ENCODE measurements around the gene CCDC195.

CCDC195 gene, protein sequence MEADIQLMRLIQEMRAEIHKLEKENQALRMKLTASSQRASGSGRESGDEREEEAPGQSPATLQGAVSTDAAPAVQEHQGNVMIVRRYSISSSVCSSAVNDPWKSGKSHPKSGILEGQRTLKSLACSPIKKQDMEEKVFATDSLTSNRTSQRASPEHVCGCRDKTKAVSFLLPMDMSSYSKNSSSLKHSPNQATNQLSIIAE

DNA sequence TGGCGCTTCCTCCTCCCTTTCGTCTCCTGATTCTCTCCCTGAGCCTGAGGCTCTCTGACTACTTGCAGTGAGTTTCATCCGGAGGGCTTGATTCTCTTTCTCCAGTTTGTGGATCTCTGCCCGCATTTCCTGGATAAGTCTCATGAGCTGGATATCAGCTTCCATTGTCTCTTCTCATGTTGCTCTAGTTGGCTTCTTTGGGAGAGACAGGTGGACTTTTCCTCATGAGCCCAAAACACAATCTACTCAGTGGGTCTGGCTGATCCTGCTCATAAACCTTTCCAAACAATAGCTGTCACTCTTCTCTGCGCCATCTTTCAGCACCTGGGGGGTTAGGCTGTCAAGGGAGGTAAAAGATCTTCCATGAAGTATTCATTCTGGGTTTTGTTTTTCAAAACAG, at the start of gene CCDC195:
Gene CCDC195 (minus strand): TSS at position 165 of the 400 bp plus-strand sequence. CDS start 0 bp downstream, at position 165.
- no peak for DNase-seq

DNA sequence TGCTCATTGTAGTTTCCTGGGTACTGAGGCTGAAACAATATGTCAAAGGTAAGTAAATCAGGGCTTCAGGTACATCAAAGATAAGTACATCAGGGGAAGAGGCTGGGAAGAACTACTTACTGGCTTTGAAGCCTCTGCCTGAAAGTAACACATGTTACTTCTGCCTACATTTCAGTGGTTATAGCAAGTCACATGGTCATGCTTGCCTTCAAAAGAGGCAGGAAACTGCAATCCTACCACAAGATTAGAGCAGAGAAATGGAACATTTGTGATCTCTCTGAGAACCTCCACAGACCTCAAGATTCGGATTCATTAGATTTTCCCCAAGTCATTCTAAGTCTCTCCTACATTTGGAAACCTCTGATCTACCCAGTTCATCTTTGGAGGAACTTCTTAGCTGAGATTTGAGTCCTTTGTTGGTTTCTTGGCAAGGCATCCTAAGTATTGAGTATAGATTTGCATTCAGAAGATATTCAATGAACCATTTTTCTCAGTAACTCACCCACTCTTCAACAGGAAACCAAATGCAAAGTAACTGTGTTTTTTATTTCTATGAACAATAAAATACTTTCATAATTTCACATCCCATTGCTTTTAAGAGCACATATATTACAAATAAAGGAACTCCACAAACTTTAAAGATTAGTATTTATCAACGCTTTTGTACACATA, 48.5 kb upstream of the CCDC195 start:
- DNase-seq = no peak

DNA sequence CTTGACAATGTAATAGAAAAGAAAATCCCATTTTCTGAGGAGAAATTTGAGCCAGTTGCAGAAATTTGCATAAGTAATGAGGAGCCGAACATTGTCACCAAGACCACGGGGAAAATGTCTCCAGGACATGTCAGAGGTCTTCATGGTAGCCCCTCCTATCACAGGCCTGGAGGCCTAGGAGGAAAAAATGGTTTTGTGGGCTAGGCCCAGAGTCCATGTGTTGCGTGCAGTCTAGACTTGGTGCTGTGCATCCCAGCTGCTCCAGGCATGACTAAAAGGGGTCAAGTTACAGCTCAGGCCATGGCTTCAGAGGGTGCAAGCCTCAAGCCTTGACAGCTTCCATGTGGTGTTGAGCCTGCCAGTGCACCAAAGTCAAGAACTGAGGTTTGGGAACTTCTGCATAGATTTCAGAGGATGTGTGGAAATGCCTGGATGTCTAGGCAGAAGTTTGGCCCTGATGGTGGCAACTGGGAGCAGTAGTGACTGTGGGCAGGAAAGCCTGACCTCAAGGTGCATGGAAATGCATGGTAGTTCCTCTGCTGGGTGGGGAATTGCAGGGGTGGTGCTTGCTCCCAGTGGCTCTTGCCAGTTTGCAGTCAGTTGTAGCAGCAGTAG, 41.9 kb upstream of the CCDC195 start:
- no peak for DNase-seq

DNA sequence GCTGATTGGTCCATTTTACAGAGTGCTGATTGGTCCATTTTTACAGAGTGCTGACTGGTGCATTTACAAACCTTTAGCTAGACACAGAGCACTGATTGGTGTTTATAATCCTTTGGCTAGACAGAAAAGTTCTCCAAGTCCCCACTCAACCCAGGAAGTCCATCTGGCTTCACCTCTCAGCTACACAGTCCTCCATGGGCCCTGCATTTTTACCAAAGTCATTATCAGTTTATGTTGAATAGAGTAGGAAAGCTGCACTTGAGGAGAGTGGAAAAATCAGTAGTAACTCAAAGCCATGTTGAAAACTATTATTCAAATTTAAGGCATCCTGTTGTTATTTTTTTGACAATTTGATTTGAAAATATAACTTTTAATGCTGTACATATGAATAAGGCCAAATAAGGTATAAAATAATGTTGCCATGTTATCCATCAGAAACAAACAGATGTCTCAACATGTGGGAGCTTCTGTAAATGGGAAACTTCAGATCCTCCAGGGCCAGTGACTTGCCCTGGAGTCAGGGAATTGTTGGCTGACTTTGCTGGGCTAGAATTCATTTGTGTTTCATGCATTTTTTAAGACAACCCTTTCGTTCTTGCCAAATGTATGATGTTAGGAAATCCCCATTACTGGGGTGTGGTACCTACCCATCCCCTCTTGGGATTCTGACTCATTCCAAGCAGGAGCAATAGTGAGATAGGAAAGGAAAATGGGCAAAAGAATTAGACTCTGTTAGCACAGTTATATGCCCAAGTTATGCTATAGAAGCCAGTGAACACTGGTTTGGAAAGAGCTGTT, 37.8 kb upstream of the CCDC195 start:
- DNase-seq = no peak

DNA sequence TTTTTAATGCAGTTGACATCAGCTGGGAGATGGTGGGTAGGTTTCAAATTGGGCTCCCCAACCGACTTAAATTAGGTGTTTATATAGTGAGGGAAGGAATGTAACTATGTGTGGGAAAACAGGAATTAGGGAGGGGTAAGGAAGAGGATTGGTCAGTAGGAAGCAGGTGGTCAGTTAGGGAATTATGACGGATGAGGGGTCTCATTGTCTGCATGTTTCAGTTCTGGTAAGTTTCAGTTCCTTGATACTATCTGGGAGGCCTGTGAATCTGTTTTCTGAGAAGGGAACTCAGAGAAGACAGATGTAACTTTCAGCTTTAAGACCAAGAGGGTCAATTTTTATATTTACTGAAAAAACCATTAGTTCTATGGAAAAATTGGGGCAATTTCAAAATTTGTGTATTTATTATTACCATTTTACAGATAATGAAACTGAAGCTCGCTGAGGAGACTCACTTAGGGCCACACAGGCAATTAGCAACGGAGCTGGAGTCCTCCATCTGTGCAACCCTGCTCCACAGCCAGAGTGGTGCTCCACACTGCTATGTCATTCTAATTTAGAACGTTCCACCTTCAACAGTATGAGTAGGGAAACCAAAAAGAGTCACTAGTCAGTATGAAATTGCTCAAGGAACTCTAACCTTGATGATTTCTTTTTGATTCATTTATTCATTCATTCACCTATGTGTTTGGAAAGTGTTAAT, 36.0 kb upstream of the CCDC195 start:
- no peak for DNase-seq

DNA sequence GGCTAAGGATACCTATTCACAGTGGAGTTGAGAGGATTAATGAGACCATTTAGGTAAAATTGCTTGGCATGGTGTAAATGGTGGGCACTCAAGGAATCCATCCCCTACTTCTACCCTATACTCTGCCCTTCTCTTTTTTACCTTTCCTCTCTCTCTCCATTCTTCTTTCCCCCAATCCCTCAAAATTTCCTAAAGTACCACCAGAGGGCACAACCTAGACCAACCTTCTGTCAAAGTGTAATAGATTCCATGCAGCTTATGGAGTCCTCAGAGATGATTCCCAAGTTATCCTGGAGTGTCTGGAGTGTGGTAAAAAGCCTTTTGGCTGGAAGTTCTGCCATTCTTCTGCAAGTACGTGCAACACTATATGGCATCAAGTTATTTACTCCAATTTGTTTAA, 33.0 kb upstream of the CCDC195 start:
- DNase-seq = no peak

DNA sequence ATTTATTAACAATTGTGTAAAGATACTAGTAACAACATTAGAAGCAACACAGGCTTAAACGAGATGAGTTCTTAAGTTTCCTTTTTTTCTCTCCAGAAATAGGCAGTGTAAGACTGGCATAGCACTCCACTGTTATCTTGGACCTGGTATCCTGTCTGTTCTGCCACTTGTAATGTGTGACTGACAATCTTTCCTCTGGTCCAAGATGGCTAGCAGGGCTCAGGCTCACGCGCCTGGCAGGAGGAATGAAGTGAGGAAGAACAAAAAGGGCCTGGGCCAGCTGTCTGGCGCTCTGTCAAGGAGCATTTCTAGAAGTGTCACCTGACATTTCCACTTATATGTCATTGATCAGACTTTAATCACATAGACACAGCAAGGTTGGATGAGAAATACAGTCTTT, 31.6 kb upstream of the CCDC195 start:
- no peak for DNase-seq

DNA sequence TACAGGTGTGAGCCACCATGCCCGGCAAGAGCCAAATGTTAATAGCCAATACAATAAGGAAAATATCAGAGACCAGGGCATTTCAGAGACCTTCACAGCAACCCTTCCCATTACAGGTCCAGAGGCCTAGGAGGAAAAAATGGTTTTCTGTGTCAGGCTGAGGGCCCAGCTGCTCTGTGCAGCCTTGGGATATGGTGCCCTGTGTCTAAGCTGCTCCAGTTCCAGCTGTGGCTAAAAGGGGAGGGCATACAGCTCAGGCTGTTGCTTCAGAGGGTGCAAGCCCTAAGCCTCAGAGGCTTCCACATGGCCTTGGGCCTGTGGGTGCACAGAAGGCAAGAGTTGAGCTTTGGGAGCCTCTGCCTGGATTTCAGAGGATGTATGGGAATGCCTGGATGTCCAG, 20.1 kb upstream of the CCDC195 start:
- DNase-seq = no peak

DNA sequence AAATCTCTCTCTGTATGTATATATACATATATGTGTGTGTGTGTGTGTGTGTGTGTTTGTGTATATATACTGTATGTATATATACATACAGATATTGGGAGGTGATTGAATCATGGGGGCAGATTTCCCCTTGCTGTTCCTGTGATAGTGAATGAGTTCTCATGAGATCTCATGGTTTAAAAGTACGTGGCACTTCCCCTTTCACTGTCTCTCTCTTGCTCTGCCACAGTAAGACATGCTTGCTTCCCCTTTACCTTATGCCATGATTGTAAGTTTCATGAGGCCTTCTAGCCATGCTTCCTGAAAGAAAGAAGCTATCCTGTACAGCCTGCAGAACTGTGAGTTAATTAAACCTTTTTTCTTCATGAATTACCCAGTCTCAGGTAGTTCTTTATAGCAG, 18.8 kb upstream of the CCDC195 start:
- DNase-seq = peak; percentile 7

DNA sequence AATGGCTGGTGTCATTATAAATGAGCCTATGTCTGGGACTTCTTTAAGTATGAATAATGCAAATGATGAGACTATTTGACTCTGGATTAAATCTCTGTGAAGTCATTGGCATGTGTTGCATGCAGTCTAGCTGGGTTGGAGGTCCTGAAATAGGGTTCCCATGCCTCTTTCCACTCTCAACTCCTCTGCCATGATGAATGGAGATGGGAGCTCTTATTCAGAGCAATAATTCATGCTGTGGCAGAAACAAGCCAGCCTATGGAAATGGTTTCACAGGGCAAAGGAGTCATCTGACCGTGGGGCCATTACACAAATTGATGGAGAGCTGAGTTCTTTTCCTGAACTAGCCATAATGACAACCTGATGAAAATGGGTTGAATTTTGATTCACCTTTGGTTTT, 15.5 kb upstream of the CCDC195 start:
- DNase-seq = no peak

DNA sequence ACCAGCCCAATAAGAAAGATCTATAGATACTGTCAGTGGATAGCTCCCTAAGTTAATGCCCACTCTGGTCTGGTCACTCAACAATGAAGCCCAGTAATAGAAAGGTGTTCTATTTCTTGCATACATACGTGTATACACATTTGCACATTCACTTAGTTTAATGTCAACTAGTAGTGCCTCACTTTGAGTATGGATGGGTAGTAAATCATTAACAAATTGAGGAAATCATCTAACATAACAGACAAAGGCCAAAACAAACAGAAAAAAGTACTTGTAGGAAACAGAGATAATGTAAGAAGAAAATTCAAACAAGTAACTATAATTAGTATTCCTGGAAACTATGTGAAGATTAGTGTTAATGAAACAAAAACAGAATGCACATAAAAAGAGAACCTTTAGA, 13.3 kb upstream of the CCDC195 start:
- DNase-seq = no peak

DNA sequence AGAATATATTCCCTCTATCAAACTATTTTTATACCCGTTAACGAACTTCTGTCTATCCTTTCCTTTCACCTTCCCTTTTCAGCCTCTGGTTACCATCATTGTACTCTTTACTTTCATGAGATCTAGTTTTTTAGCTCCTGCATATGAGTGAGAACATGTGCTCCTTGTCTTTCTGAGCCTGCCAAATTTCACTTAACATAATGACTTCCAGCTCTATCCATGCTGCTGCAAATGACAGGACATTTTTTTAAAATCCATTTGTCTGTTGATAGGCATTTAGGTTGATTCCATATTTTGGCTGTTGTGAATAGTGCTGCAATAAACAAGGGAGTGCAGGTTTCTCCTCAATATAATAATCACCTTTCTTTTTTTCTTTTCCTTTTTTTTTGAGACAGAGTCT, 8.2 kb upstream of the CCDC195 start:
- no peak for DNase-seq

DNA sequence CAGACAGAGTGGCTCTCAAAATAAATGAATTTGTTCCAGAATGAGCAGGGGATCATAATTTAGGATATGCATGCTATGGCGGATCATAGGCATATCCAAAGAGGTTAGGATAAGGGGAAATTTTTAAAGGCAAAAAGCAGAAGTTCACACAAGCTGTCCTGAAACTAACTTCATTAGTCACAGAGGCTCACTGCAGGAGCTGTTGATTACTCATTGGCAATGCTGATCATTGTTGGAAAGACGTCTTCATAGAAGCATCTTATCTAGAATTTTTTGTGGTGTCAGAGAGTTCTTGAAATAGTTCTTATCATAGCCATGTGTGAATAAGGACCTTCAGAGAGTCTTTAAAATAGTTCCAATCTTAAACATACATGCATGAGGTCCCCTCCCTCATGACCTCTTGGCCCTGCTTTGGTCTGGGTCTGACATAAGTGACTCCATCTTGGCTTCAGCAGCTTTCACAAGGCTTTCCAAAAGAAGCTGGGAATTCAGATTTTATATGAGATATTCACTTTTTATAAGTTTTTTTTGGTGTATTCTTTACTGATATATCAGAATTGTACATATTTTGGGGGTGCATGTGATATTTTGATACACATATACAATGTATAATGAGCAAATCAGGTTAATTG, 7.5 kb upstream of the CCDC195 start:
- no peak for DNase-seq

DNA sequence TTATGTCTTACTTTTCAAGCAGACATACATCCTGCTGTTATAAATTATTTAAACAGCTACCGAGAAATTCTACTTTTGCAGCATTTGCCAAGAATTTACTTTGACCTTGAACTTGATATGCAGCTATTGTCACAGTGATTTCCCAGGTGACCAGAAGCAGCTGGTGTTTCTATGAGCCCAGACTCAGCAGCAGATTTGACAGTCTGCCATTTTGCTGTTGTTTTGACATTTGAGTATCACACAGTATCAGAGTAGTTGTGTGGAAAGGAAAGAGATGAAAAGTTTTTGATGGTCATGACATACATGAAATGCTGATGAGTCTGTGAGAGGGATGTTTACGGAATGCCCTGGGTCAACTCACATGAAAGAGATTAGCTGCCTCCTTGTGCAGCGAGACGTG, 6.6 kb upstream of the CCDC195 start:
- DNase-seq = no peak

DNA sequence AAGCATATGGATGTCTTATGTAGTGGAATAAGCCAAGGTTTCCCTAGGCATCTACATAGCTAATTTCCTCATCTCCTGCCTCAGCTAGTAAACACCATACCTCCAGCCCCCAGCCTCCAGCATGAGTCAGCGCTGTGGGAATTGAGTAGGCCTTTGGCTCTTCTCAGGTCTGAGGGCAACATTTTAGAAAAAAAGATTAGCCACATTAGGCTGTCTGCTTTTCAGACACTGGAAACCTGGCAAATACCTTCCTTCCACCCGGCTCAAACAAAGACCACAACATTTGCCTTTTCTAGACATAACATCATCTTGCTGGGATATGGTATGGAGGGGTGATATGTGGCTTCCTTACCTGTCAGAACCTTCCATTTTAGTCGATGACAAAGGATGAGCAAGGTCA, 6.1 kb upstream of the CCDC195 start:
- no peak for DNase-seq

DNA sequence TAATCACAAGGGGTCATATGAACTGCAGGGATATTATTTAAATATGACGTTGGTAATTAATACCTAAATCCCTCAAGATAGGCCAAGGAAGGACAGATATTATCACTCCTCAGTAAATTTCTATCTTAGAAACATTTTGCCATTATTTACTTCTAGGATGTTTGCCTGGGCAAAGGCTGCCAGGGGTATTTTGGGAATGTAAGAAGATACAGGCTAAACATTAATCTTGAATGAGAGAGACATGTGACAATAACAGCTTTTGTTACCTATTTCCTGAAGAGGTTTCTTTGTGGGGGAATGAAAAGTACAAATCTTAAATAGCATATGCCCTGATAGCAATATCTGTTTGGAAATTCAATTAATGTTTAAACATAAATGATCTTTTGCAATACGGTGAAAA, 756 bp upstream of the CCDC195 start:
- no peak for DNase-seq

DNA sequence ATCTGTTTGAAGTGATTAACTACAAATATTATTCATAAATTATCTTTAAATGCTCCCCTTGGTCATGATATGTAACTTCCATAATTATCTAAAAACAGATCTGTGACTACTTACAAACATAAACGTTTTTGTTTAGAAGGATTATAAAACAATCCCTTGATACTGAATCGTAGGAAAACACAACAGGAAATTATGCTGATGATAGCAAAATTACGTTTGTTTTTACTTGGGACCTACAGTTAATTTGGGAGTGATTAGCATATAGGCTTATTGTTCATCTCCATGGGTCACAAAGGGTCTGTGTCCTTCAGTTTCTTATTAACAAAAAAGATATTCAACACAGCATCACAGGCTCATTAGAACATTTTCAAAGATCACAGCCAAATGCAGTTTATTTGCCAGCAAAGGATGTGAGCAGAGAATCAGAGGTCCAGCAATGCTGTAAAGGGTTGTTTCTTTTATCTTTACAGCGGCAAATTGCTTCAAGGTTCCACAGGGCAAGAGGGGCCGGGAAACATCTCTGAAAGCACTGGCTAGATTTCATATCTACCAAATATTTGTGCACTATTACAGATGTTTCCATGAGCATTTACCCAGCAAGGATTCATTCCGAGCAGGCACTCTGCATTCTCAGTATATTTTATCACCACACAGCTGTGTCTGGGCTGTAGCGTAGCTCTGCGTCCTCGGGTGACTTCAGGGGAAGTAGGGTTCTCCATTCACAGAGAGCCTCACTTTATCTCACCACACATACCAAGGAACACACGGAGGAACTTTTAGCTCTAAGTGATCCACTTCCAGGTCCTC, 4.1 kb downstream of the CCDC195 start:
- DNase-seq = no peak

DNA sequence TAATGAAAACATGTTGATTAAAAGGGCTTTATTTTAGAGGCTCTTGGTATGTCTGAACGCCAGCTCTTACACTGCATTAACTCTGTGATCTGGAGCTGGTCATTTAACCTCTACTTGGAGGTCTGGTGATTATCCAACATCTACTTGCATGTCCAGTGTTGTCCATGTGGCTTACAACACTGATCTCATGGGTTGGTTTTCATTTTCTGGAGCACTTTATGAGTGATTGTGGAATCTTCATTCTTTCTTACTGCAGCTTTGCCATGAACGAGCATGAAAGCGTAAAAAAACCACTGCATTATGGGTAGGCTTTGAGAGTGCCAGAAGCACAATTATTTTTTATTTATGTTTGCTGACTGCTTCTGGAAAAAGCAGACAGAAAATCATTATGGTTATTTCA, 4.8 kb downstream of the CCDC195 start:
- no peak for DNase-seq

DNA sequence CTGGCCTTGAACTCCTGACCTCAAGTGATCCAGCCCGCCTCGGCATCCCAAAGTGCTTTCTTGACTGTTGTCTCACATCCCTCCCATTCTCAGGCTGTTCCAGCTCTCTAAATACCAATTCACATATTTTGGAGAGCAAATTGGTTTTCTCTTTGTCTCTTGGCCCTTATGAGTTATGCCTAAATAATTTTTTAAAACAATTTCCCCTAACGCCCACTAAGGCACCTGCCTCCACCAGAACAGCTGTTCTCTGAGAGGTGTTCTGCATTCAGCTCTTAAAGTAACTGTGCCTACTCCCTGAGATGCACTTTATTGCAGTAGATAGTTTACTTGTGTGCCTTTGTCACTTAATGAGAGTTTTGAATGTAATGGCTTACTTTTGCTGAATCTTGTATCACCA, 6.9 kb downstream of the CCDC195 start:
- DNase-seq = no peak

DNA sequence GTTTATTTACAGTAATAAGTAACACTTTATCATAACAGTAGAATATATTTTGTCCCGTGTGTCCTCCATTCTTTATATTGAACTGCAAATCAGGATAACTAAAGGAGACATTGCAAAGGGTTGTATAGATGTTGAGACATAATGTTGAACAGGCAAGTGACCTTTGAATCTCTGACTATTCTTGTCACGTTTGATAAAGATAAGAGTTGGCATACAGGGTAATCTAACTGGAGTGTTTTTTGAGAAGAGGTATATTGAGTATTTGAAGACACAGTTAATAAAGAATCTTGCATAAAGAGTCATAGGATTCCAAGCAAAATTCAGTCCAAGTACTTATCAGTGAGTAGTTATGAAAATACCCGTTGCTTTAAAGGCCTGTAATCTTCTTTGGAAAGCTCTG, 21.7 kb downstream of the CCDC195 start:
- DNase-seq = no peak

DNA sequence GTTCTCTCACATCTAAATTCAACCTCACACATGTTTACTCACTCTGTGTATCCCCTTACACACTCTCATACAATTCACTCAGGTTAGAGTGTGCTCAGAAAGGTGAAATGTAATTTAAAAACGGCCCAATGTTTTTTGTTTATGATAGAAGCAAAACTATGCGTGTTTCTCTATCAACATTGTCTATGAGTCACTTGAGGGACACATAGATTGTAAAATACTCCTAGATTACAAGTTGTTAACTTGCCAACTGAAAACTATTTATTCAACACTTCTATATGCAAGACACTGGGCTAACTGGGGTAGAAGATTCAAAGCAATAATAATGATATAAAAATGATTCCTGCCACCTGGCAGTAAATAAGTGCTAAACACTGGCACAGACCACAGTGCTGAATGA, 24.6 kb downstream of the CCDC195 start:
- DNase-seq = no peak

DNA sequence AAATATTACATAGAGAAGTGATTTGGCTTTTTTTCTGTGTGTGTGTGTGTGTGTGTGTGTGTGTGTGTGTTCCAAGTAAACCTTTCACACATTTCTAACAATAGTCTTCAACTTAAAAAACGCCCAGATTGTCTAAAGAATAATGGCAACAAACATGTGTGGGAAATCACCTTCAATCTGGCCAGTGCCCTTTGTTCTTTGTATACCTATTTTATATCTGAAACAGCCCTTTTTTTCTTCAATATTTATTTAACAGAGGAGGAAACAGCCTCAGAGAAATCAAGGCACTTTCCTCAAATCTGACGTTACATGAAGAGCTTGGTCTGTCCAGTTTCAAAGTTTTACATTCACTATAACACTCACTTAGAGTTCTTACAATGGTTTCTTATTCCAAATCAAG, 25.3 kb downstream of the CCDC195 start:
- no peak for DNase-seq

Measured in hematopoietic multipotent progenitor cell treated with erythropoietin and hydrocortisone succinate and interleukin-3 and kit ligand, for 6 days (in vitro differentiated cells).